Measurements from ENCODE around the gene SLPI.

The SLPI gene

DNA sequence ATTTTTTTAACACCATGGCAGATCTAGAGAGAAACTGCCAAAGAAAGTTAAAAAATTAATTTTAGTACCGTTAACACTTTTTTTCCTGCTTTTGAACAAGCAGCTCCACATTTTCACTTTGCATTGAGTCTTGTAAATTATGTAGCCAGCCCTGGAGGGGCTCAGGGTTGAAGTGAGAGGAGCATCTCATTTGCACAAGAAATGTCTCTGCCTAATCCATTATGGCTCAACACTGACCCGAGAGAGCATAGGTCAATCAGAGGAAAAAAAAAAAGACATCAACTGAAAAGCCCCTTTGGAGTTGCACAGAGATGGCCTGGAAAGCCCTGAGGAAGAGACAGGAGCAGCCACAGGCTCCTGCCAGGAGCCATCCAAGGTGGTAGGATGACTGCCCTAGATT is 4.3 kb upstream of the SLPI start:
- Histone ChIP-seq H3K4me2 (ENCODE audit: low read length) (no peak overlapping the region), H3K4me3 (ENCODE audit: low read depth, low read length, poor library complexity, severe bottlenecking) (no peak overlapping the region), H4K20me1 (ENCODE audit: insufficient read depth, low read length) (no peaks in the 10 kb centered on the region), H2AFZ (ENCODE audit: low read length) (no peak overlapping the region), H3K36me3 (ENCODE audit: insufficient read depth, low read length) (no peaks in the 10 kb centered on the region), H3K9ac (ENCODE audit: low read length) (no peak overlapping the region), H3K27ac (ENCODE audit: low read depth, low read length, poor library complexity, severe bottlenecking) (no peak overlapping the region), H3K27me3 (ENCODE audit: insufficient read depth, low read length) (0 out of 2 replicates have a peak, but pooled peaks cover 2% of the 10 kb centered on the region), H3K4me1 (ENCODE audit: insufficient read depth, low read length, severe bottlenecking) (no peaks in the 10 kb centered on the region), H3K79me2 (ENCODE audit: insufficient read depth, low read length) (no peaks in the 10 kb centered on the region), H3K9me2 (ENCODE audit: low read depth, low read length) (no peaks in the 10 kb centered on the region), H3K9me3 (ENCODE audit: low read length) (no peaks in the 10 kb centered on the region), H3F3A (ENCODE audit: insufficient read depth, low read length) (no peaks in the 10 kb centered on the region)
- TF ChIP-seq EZH2 (IDR thresholded peaks at IDR 0.05; ENCODE audit: borderline replicate concordance, low read length), result no peak
- TF ChIP-seq, protein P1, sequence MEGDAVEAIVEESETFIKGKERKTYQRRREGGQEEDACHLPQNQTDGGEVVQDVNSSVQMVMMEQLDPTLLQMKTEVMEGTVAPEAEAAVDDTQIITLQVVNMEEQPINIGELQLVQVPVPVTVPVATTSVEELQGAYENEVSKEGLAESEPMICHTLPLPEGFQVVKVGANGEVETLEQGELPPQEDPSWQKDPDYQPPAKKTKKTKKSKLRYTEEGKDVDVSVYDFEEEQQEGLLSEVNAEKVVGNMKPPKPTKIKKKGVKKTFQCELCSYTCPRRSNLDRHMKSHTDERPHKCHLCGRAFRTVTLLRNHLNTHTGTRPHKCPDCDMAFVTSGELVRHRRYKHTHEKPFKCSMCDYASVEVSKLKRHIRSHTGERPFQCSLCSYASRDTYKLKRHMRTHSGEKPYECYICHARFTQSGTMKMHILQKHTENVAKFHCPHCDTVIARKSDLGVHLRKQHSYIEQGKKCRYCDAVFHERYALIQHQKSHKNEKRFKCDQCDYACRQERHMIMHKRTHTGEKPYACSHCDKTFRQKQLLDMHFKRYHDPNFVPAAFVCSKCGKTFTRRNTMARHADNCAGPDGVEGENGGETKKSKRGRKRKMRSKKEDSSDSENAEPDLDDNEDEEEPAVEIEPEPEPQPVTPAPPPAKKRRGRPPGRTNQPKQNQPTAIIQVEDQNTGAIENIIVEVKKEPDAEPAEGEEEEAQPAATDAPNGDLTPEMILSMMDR (IDR thresholded peaks at IDR 0.05; ENCODE audit: low read length), result no peak

DNA sequence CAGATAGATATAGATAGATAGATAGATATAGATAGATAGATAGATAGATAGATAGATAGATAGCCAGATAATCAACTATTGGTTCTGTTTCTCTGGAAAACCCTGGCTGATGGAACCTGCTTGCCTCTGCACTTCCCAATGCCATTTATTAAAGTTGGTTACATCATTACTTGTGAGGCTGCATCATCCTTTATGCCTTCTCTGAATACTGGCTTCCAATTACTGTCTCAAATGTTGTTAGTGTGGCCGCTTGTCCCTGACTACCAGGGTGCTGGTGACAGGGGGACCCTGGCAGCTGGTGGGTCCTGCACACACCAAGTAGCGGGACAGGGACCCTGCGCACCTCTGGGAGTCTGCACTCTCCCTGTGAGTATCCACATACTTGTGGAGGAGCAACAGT is 3.9 kb upstream of the SLPI start:
- Histone ChIP-seq H3K36me3 (ENCODE audit: insufficient read depth, low read length) (no peaks in the 10 kb centered on the region), H3K27me3 (ENCODE audit: insufficient read depth, low read length) (0 out of 2 replicates have a peak, but pooled peaks cover 2% of the 10 kb centered on the region), H3K9me2 (ENCODE audit: low read depth, low read length) (no peaks in the 10 kb centered on the region), H3K4me1 (ENCODE audit: insufficient read depth, low read length, severe bottlenecking) (no peaks in the 10 kb centered on the region), H3K9me3 (ENCODE audit: low read length) (no peaks in the 10 kb centered on the region), H2AFZ (ENCODE audit: low read length) (no peak overlapping the region), H3K79me2 (ENCODE audit: insufficient read depth, low read length) (no peaks in the 10 kb centered on the region), H3K9ac (ENCODE audit: low read length) (no peak overlapping the region), H3K4me3 (ENCODE audit: low read depth, low read length, poor library complexity, severe bottlenecking) (no peak overlapping the region), H3K4me2 (ENCODE audit: low read length) (no peak overlapping the region), H3F3A (ENCODE audit: insufficient read depth, low read length) (no peaks in the 10 kb centered on the region), H3K27ac (ENCODE audit: low read depth, low read length, poor library complexity, severe bottlenecking) (no peak overlapping the region), H4K20me1 (ENCODE audit: insufficient read depth, low read length) (no peaks in the 10 kb centered on the region)
- TF ChIP-seq EZH2 (IDR thresholded peaks at IDR 0.05; ENCODE audit: borderline replicate concordance, low read length), result no peak
- TF ChIP-seq, protein P1 (IDR thresholded peaks at IDR 0.05; ENCODE audit: low read length), result no peak

DNA sequence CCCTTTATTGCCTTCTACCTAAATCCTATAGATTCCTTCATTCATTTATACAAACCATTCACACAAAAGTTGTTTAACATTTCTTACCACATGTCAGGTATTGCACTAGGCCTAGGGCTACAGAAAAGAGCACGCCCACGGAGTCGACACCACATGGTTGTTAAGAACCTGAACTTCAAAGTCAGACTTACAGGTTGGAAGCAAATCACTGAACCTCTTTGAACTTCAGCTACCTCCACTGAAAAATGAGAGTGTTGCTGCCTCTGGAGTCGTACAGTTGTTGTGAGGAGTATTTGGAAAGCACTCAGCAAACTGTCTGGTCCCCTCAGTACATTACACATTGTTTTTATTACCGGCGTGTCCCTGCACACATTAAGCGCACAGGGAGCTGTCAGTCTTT is 3.3 kb upstream of the SLPI start:
- no peak overlapping the region for H3K4me2 ChIP-seq (ENCODE audit: low read length)
- no peak overlapping the region for H3K9ac ChIP-seq (ENCODE audit: low read length)
- H3K36me3 ChIP-seq (ENCODE audit: insufficient read depth, low read length), result no peaks in the 10 kb centered on the region
- H3K27ac ChIP-seq (ENCODE audit: low read depth, low read length, poor library complexity, severe bottlenecking), result no peak overlapping the region
- no peaks in the 10 kb centered on the region for H3K4me1 ChIP-seq (ENCODE audit: insufficient read depth, low read length, severe bottlenecking)
- no peak overlapping the region for H3K4me3 ChIP-seq (ENCODE audit: low read depth, low read length, poor library complexity, severe bottlenecking)
- H3K79me2 ChIP-seq (ENCODE audit: insufficient read depth, low read length), result no peaks in the 10 kb centered on the region
- 0 out of 2 replicates have a peak, but pooled peaks cover 2% of the 10 kb centered on the region for H3K27me3 ChIP-seq (ENCODE audit: insufficient read depth, low read length)
- H4K20me1 ChIP-seq (ENCODE audit: insufficient read depth, low read length), result no peaks in the 10 kb centered on the region
- no peak overlapping the region for H2AFZ ChIP-seq (ENCODE audit: low read length)
- TF ChIP-seq, protein P1 (IDR thresholded peaks at IDR 0.05; ENCODE audit: low read length), result no peak
- no peak for TF ChIP-seq EZH2 (IDR thresholded peaks at IDR 0.05; ENCODE audit: borderline replicate concordance, low read length)
- H3K9me2 ChIP-seq (ENCODE audit: low read depth, low read length), result no peaks in the 10 kb centered on the region
- H3K9me3 ChIP-seq (ENCODE audit: low read length), result no peaks in the 10 kb centered on the region
- no peaks in the 10 kb centered on the region for H3F3A ChIP-seq (ENCODE audit: insufficient read depth, low read length)

Data from OCI-LY1 (cell line).